Measurements from ENCODE around the gene SMARCAD1.

DNA sequence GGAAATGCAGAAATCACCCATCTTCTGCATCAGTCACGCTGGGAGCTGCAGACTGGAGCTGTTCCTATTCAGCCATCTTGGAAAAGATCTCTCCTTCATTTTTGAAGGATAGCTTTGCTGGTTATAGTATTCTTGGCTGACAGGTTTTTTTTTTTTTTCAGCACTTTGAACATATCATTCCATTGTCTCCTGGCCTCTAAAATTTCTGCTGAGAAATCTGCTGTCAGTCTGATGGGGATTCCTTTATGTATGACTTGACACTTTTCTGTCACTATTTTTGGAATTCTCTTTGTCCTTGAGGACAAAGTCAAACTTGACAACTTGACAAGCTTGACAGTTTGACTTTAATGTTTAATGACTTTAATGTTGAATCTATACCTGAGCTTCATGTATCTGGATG is 118.2 kb downstream of the SMARCAD1 start:
- TF ChIP-seq, protein P1, sequence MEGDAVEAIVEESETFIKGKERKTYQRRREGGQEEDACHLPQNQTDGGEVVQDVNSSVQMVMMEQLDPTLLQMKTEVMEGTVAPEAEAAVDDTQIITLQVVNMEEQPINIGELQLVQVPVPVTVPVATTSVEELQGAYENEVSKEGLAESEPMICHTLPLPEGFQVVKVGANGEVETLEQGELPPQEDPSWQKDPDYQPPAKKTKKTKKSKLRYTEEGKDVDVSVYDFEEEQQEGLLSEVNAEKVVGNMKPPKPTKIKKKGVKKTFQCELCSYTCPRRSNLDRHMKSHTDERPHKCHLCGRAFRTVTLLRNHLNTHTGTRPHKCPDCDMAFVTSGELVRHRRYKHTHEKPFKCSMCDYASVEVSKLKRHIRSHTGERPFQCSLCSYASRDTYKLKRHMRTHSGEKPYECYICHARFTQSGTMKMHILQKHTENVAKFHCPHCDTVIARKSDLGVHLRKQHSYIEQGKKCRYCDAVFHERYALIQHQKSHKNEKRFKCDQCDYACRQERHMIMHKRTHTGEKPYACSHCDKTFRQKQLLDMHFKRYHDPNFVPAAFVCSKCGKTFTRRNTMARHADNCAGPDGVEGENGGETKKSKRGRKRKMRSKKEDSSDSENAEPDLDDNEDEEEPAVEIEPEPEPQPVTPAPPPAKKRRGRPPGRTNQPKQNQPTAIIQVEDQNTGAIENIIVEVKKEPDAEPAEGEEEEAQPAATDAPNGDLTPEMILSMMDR (IDR thresholded peaks at IDR 0.05) = no peak
- no peak for TF ChIP-seq POLR2A (IDR thresholded peaks at IDR 0.05)

All from upper lobe of left lung (tissue), 4 donors.